Stimulated activated CD4-positive, alpha-beta T cell treated with anti-CD3 and anti-CD28 coated beads, Interleukin-4, amount 100 ng/mL, for 24 hours (primary cell): ENCODE results near the gene SPAG17.
"Not testable (repeated sequence)": the region's sequence is repeated elsewhere in the genome, so short reads cannot be mapped to it uniquely, and the experiment has no call there.

Experiments
- DNase-seq: peaks from one replicate; pipeline ENCODE4 v3.0.0-alpha.2; 2020

The SPAG17 gene

GRCh38 chr1:117967477-117967876 lies 217.6 kb downstream of the SPAG17 start:
- DNase-seq, result no peak

- no peak for DNase-seq
Observed at GRCh38 chr1:117964290-117965038, 220.6 kb downstream of the SPAG17 start.

GRCh38 chr1:117959364-117959763 lies 225.7 kb downstream of the SPAG17 start:
- DNase-seq, result no peak

GRCh38 chr1:117952386-117952785 lies 232.6 kb downstream of the SPAG17 start:
- no peak for DNase-seq

- no peak for DNase-seq
Observed at GRCh38 chr1:117942293-117942692, 242.7 kb downstream of the SPAG17 start.

- DNase-seq, result no peak
Observed at GRCh38 chr1:117933769-117934168, 251.3 kb downstream of the SPAG17 start.

GRCh38 chr1:117932576-117932975 lies 252.5 kb downstream of the SPAG17 start:
- no peak for DNase-seq

GRCh38 chr1:117930484-117930883 lies 254.5 kb downstream of the SPAG17 start:
- DNase-seq, result no peak

GRCh38 chr1:117930173-117930447 lies 254.9 kb downstream of the SPAG17 start:
- DNase-seq, result no peak

- DNase-seq, result peak; percentile 97
Observed at GRCh38 chr1:117929343-117930172, 255.5 kb downstream of the SPAG17 start, which contains the start of the genes GDAP2 and WDR3. Gene GDAP2, minus strand, starts transcription at chr1:117929621. Its CDS starts 9,264 bp downstream, at chr1:117920357. Gene WDR3, plus strand, starts transcription at chr1:117929739. Its CDS starts 3,581 bp downstream, at chr1:117933320.

- DNase-seq, result peak; percentile 23
Observed at GRCh38 chr1:117928881-117929342, 256.1 kb downstream of the SPAG17 start.

- no peak for DNase-seq
Observed at GRCh38 chr1:117925981-117926380, 259.0 kb downstream of the SPAG17 start.

- DNase-seq, result not testable (repeated sequence)
Observed at GRCh38 chr1:117922717-117923116, 262.3 kb downstream of the SPAG17 start.

GRCh38 chr1:117921991-117922390 lies 263.0 kb downstream of the SPAG17 start:
- DNase-seq, result no peak

- DNase-seq, result no peak
Observed at GRCh38 chr1:117919376-117919775, 265.7 kb downstream of the SPAG17 start.

GRCh38 chr1:117911051-117911450 lies 274.0 kb downstream of the SPAG17 start:
- no peak for DNase-seq

- DNase-seq, result no peak
Observed at GRCh38 chr1:117905019-117905418, 280.0 kb downstream of the SPAG17 start.

- no peak for DNase-seq
Observed at GRCh38 chr1:117904485-117904884, 280.5 kb downstream of the SPAG17 start.
